ENCODE data around the gene PPP1R3A.

Gene PPP1R3A

GRCh38 chr7:113832196-113832745, 86.5 kb downstream of the PPP1R3A start:
- Mint-ChIP-seq H3K27me3 (no peaks in the 10 kb centered on the region), H3K4me3 (no peak overlapping the region), H3K9me3 (no peaks in the 10 kb centered on the region), H3K4me1 (ENCODE audit: low read depth) (no peaks in the 10 kb centered on the region), H3K27ac (no peak overlapping the region), H3K36me3 (ENCODE audit: low read depth) (no peaks in the 10 kb centered on the region)

GRCh38 chr7:113831556-113831955, 87.3 kb downstream of the PPP1R3A start:
- no peak overlapping the region for H3K4me3 Mint-ChIP-seq
- H3K4me1 Mint-ChIP-seq (ENCODE audit: low read depth) = no peaks in the 10 kb centered on the region
- H3K27me3 Mint-ChIP-seq = no peaks in the 10 kb centered on the region
- no peaks in the 10 kb centered on the region for H3K36me3 Mint-ChIP-seq (ENCODE audit: low read depth)
- H3K27ac Mint-ChIP-seq = no peak overlapping the region
- no peaks in the 10 kb centered on the region for H3K9me3 Mint-ChIP-seq

GRCh38 chr7:113828581-113828980, 90.2 kb downstream of the PPP1R3A start:
- no peak overlapping the region for H3K4me3 Mint-ChIP-seq
- no peak overlapping the region for H3K27ac Mint-ChIP-seq
- no peaks in the 10 kb centered on the region for H3K9me3 Mint-ChIP-seq
- H3K4me1 Mint-ChIP-seq (ENCODE audit: low read depth) = no peaks in the 10 kb centered on the region
- H3K27me3 Mint-ChIP-seq = no peaks in the 10 kb centered on the region
- H3K36me3 Mint-ChIP-seq (ENCODE audit: low read depth) = no peaks in the 10 kb centered on the region

Measured in stimulated activated naive CD8-positive, alpha-beta T cell treated with anti-CD3 and anti-CD28 coated beads, Interleukin-15, Interleukin-2, amounts not matched to agents 100 ng/mL and 50 ng/mL, for 24 hours (primary cell).